ENCODE results near the gene HCRTR1.

DNA sequence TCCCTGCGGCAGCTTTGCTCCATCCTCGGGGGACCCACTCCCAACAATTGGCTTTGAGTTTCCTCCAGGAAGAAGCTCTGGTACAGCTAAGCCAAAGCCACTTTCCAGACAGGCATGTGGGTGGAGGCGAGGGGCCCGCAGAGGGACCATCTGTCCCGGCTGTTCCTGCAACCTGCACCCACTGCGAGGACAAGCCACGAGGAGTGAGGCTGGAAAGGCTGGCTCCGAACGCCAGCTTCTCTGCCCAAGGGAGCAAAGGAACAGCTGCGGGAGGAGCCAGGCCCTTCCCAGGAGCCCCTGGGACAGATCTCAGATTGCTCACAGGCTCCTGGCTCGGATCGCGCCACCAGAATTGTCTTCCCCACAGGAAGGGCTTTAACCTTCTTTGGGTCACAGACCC is 55.5 kb downstream of the HCRTR1 start:
- TF ChIP-seq ZNF629 (tag by site-specific recombination; IDR thresholded peaks at IDR 0.05) (no peak), ZBTB17 (tag by site-specific recombination; IDR thresholded peaks at IDR 0.05) (no peak), ZEB2 (tag by site-specific recombination; IDR thresholded peaks at IDR 0.05) (no peak), ZNF548 (tag by site-specific recombination; IDR thresholded peaks at IDR 0.05) (no peak), ZNF184 (tag by site-specific recombination; IDR thresholded peaks at IDR 0.05) (no peak), ZNF10 (tag by site-specific recombination; IDR thresholded peaks at IDR 0.05) (no peak), ZNF121 (tag by site-specific recombination; IDR thresholded peaks at IDR 0.05) (no peak)
- TF ChIP-seq, protein P1, sequence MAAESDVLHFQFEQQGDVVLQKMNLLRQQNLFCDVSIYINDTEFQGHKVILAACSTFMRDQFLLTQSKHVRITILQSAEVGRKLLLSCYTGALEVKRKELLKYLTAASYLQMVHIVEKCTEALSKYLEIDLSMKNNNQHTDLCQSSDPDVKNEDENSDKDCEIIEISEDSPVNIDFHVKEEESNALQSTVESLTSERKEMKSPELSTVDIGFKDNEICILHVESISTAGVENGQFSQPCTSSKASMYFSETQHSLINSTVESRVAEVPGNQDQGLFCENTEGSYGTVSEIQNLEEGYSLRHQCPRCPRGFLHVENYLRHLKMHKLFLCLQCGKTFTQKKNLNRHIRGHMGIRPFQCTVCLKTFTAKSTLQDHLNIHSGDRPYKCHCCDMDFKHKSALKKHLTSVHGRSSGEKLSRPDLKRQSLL (tag by site-specific recombination; IDR thresholded peaks at IDR 0.05): no peak
- TF ChIP-seq, protein P2, sequence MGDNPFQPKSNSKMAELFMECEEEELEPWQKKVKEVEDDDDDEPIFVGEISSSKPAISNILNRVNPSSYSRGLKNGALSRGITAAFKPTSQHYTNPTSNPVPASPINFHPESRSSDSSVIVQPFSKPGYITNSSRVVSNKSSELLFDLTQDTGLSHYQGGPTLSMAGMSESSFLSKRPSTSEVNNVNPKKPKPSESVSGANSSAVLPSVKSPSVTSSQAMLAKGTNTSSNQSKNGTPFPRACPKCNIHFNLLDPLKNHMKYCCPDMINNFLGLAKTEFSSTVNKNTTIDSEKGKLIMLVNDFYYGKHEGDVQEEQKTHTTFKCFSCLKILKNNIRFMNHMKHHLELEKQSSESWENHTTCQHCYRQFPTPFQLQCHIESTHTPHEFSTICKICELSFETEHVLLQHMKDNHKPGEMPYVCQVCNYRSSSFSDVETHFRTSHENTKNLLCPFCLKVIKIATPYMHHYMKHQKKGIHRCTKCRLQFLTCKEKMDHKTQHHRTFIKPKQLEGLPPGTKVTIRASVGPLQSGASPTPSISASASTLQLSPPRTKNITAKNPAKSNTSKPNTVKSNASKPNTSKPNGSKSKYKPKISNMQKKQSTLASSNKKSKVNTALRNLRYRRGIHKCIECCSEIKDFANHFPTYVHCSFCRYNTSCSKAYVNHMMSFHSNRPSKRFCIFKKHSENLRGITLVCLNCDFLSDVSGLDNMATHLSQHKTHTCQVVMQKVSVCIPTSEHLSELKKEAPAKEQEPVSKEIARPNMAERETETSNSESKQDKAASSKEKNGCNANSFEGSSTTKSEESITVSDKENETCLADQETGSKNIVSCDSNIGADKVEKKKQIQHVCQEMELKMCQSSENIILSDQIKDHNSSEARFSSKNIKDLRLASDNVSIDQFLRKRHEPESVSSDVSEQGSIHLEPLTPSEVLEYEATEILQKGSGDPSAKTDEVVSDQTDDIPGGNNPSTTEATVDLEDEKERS (tag by site-specific recombination; IDR thresholded peaks at IDR 0.05): no peak
- TF ChIP-seq, protein P3, sequence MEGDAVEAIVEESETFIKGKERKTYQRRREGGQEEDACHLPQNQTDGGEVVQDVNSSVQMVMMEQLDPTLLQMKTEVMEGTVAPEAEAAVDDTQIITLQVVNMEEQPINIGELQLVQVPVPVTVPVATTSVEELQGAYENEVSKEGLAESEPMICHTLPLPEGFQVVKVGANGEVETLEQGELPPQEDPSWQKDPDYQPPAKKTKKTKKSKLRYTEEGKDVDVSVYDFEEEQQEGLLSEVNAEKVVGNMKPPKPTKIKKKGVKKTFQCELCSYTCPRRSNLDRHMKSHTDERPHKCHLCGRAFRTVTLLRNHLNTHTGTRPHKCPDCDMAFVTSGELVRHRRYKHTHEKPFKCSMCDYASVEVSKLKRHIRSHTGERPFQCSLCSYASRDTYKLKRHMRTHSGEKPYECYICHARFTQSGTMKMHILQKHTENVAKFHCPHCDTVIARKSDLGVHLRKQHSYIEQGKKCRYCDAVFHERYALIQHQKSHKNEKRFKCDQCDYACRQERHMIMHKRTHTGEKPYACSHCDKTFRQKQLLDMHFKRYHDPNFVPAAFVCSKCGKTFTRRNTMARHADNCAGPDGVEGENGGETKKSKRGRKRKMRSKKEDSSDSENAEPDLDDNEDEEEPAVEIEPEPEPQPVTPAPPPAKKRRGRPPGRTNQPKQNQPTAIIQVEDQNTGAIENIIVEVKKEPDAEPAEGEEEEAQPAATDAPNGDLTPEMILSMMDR (tag by site-specific recombination; IDR thresholded peaks at IDR 0.05): no peak
- TF ChIP-seq, protein P4, sequence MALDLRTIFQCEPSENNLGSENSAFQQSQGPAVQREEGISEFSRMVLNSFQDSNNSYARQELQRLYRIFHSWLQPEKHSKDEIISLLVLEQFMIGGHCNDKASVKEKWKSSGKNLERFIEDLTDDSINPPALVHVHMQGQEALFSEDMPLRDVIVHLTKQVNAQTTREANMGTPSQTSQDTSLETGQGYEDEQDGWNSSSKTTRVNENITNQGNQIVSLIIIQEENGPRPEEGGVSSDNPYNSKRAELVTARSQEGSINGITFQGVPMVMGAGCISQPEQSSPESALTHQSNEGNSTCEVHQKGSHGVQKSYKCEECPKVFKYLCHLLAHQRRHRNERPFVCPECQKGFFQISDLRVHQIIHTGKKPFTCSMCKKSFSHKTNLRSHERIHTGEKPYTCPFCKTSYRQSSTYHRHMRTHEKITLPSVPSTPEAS (tag by site-specific recombination; IDR thresholded peaks at IDR 0.05): no peak
- TF ChIP-seq, protein P5, sequence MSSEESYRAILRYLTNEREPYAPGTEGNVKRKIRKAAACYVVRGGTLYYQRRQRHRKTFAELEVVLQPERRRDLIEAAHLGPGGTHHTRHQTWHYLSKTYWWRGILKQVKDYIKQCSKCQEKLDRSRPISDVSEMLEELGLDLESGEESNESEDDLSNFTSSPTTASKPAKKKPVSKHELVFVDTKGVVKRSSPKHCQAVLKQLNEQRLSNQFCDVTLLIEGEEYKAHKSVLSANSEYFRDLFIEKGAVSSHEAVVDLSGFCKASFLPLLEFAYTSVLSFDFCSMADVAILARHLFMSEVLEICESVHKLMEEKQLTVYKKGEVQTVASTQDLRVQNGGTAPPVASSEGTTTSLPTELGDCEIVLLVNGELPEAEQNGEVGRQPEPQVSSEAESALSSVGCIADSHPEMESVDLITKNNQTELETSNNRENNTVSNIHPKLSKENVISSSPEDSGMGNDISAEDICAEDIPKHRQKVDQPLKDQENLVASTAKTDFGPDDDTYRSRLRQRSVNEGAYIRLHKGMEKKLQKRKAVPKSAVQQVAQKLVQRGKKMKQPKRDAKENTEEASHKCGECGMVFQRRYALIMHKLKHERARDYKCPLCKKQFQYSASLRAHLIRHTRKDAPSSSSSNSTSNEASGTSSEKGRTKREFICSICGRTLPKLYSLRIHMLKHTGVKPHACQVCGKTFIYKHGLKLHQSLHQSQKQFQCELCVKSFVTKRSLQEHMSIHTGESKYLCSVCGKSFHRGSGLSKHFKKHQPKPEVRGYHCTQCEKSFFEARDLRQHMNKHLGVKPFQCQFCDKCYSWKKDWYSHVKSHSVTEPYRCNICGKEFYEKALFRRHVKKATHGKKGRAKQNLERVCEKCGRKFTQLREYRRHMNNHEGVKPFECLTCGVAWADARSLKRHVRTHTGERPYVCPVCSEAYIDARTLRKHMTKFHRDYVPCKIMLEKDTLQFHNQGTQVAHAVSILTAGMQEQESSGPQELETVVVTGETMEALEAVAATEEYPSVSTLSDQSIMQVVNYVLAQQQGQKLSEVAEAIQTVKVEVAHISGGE (tag by site-specific recombination; conservative IDR thresholded peaks at IDR 0.05; ENCODE audit: low read depth): peak; percentile 55; the same call in 1 of the 2 replicates

Data from HEK293 (cell line).